Measurements from ENCODE around the gene RAD18.

The RAD18 gene

DNA sequence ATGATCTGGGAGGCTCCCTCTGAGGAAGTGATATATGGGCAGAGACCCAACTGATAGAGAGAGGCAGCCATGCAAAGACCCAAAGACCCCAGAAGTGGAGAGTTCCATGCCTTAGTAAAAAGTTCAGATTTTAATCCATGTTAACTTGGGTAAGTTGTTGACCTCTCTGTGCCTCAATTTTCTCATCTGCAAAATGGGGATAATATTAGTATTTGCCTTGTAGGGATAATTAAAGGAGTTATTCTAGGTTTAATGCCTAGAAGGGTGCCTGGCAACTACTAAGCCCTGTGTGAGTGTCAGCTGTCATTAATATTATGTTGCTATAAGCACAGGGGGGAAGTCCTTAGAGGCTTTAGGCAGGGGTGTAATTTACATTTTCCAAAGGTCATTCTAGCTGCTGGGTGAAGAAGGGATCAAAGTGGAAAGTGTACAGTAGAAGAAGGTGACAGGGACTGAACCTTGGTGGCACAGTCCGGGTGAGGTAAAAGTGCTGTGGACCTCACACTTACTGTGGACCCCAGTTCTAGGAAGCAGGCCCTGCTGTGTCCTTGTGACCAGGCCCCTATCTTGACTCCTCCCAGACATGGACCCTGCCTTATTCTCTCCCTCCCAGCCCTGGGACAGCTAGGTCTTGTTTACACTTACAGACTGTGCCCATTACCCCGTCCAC, 3.0 kb upstream of the RAD18 start:
- DNase-seq (ENCODE audit: low read depth in 2 of 3, low spot score in 1 of 3) = no peak

DNA sequence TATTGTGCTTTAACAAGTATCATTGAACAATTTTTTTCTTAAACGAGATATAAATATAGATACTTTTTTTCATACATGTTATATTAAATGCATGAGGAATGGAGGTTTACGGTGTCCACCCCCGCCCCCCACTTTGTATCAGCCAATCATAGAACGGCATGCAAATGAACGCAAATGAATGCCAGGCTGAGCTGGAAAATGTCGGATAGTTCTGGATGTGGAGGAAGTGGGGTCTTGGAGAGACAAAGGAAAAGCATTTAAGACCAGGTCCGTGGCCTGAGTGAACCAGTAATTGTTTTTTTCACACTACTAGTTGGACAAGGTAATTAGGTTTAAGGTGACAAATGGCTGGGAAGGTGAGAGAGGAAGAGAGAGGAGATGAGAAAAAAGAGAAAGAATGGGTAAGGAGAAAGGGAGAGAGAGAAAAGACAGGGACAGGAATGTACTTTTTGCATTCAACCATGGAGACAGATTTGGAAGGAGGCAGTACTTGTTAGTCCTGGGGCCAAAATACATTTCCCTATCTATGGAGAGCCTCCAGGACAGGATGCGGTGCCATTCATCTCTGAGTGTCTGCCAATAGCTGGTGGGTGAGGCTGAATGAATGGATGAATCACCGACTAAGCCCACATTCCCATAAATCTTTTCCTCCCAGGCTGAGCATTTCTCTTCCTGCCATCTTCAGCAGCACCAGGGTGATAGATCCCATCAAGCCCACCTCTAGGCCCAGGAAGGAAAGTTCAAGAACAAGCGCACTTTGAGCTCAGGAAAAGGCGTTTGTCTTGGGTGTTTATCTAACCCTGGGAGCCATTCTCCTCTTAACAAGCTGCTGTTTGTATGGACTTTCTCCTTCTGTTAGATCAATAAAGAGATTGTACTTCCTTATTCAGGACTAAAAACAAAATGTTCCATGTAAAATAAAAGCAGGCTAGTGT, 1.4 kb upstream of the RAD18 start:
- no peak for DNase-seq (ENCODE audit: low read depth in 2 of 3, low spot score in 1 of 3)

DNA sequence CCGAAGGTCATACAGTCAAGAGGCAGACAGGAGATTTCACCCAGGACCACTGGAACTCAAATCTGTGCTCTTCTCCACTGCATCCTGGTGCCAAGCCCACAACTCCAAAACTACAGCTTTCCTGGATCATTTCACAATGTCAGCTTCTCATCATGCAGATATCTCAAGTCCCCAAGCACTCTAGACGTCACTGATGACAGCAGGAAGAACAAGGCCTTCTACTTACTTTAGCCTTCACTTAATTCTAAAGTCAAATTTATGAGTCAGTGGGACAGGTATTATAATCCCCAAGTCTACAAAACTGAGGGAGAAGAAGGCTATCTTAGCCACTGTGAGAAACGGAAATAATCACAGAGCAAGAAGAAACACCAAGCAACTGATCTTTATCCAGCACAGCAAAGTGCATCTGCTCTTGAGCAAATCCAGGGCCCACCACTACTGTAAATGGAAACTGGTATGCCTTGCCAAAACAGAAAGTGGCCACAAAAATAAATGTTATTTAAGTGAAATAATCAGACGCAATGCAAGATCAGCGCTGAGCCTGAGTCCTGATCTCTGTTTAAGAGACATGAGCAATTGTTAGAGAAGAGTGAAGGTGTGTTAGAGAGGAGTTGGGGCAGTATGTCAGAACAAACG, 928 bp downstream of the RAD18 start:
- no peak for DNase-seq (ENCODE audit: low read depth in 2 of 3, low spot score in 1 of 3)

DNA sequence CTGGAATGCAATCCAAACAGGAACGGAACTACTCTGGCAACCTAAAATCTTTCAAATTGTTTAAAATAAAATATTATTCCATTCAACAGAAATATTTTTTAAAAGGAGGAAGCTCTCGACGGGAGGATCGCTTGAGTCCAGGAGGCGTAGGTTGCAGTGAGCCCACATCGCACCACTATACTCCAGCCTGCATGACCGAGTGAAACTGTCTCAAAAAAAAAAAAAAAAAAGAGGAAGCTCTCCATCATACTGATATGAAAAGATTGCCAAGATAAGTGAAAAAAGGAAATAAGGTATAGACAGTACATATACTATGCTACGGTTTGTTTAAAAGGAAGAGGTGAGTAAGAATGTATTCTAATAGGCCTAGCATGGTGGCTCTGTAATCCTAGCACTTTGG, 3.6 kb downstream of the RAD18 start:
- no peak for DNase-seq (ENCODE audit: low read depth in 2 of 3, low spot score in 1 of 3)

DNA sequence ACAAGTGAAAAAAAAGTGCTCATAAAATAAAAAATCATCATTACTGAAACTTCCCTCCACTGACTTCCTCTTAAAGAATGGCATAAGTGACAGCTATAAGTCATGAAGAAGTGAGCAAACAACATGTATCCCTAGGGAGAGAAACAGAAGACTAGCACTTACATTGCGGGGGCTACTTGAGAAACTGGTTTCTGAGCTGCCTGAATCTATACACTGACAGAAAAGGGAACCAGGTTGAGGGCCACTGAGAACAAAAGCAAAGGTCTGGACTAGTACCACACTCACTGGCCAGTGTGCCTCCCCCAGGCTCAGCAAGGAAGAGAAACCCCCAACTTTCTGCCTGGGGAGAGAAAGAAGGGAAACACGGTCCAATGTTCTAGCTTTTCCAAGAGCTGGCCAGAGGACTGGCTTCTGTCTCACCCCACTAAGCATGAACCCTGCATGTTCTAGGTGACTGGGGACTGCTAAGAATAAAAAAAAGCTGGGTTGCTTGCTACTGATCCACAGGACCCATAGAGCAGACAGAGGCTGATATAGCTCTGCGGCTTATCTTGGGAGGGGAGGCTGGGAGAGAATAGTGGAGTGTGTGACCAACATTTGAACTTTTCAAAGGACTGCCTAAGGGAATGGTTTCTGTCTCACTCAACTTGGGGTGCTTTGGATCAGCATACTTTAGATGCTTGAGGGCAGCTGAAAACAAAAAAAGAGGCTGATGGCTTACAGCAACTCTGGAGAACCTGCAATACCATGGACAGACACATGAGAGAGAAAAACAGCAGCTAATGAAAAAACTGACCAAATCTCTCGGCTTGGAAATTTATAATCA, 8.1 kb downstream of the RAD18 start:
- DNase-seq (ENCODE audit: low read depth in 2 of 3, low spot score in 1 of 3) = no peak

DNA sequence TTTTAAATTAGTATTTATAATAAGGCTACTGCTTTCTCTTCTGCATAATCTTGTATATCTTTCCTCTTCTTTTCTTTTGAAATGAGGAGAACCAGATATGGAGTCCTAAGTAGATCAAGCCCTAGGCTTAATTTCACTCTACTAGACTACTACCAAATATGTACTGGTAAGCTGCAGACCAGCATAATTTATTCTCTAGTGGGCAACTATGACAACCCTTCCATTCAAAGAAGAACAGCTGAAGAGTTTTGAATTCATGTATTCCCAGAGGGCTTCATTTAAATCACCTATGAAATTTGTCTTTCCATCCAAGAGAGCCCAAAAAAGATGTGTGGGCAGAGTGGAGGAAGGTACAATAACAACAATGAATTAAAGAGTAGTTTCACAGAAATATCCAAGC, 10.0 kb downstream of the RAD18 start:
- no peak for DNase-seq (ENCODE audit: low read depth in 2 of 3, low spot score in 1 of 3)

DNA sequence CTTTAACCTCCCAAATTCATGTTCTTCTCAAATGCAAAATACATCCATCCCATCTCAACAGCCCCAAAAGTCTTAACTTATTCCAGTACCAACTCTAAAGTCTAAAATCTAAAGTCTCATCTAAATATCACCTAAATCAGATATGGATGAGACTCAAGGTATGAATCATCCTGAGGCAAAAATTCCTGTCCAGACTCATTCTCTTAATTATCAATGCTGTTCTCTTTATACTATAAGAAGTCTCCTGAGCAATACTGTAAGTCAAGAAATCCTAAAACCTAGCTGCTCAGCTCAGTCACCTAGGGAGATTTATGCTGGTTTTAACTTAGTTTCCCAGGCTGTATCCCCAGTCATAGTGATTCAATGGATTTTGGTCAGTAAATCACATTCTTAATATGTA, 11.1 kb downstream of the RAD18 start:
- DNase-seq (ENCODE audit: low read depth in 2 of 3, low spot score in 1 of 3) = no peak

DNA sequence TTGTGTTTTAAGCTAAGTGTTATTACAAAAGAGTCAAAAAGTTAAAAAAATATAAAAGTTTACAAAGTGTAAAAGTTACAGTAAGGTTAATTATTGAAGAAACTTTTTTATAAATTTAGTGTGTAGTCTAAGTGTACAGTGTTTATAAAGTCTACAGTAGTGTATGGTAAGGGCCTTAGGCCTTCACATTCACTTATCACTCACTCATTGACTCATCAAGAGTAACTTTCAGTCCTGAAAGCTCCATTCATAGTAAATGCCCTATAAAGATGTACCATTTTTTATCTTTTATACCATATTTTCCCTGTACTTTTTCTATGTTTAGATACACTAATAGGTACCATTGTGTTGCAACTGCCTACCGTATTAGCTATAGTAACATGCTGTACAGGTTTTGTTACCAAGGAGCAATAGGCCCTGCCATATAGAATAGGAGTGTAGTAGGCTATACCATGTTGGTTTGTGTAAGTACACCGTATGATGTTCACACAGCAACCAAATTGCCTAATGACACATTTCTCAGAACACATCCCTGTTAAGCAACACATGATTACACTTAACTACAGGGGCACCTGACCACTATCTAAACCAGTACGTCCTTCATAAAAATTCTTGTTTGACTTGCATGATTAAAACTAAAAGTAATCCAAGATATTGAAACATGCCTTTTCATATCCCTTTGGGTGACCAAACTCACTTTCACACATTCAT, 17.2 kb downstream of the RAD18 start:
- no peak for DNase-seq (ENCODE audit: low read depth in 2 of 3, low spot score in 1 of 3)

DNA sequence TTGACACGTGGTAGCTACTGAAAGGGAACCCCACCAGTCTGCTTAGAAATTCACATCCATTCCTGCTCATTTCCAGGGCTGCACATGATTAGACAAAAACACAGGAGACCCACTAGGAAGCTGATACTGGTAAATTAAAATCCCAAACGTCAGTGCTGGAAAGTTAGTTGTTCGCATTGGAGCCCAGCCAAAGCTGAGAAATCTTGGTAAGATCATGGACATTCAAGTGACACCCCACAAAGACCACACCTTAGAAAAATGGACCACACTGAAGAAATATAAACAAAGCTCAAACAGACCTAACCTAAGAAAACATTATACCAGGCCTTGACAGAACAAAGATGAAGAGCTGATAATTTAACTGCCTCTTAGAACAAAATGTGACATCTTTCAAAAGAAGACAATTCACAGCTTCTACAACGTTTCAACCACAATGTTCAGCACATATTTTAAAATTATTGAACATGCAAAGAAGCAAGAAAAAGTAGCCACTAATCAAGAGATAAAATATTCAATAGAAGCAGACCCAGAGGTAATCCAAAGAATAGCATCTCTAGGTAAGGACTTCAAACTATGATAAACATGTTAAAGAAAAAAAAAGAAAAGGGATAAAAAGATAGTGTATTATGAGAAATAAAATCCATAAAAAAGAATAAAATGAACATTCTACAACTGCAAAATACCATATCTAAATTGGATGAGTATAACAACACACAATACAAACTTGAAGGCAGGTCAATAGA, 20.4 kb downstream of the RAD18 start:
- no peak for DNase-seq (ENCODE audit: low read depth in 2 of 3, low spot score in 1 of 3)

DNA sequence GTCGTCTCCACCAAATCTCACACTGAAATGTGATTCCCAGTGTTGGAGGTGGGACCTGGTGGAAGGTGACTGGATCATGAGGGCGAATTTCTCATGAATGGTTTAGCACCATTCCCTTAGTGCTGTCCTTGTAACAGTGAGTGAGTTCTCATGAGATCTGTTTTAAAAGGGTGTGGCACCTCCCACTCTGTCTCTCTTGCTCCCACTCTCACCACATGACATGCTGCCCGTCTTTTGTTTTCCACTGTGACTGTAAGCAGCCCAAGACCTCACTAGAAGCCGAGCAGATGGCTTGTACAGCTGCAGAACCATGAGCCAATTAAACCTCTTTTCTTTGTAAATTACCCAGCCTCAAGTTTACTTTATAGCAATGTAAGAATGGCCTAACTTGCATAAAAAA, 21.2 kb downstream of the RAD18 start:
- DNase-seq (ENCODE audit: low read depth in 2 of 3, low spot score in 1 of 3) = no peak

DNA sequence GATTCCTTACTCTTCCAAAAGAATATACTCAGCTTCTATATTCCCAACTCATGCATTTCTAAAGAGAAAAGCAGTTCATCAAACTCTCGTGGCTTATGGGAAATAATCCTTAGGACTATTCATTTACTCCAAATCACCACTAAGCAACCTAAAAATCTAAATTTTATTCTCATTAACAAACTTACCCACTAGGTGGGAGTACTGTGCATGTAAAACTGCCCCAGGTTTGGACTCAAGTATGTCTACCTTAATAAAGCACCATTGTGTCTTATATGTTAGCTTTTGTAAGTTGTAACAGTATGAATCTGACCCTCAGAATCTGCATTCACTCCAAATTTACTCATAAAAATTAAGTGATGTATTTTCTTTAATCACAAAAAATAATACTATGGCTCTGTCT, 25.3 kb downstream of the RAD18 start:
- DNase-seq (ENCODE audit: low read depth in 2 of 3, low spot score in 1 of 3) = no peak

DNA sequence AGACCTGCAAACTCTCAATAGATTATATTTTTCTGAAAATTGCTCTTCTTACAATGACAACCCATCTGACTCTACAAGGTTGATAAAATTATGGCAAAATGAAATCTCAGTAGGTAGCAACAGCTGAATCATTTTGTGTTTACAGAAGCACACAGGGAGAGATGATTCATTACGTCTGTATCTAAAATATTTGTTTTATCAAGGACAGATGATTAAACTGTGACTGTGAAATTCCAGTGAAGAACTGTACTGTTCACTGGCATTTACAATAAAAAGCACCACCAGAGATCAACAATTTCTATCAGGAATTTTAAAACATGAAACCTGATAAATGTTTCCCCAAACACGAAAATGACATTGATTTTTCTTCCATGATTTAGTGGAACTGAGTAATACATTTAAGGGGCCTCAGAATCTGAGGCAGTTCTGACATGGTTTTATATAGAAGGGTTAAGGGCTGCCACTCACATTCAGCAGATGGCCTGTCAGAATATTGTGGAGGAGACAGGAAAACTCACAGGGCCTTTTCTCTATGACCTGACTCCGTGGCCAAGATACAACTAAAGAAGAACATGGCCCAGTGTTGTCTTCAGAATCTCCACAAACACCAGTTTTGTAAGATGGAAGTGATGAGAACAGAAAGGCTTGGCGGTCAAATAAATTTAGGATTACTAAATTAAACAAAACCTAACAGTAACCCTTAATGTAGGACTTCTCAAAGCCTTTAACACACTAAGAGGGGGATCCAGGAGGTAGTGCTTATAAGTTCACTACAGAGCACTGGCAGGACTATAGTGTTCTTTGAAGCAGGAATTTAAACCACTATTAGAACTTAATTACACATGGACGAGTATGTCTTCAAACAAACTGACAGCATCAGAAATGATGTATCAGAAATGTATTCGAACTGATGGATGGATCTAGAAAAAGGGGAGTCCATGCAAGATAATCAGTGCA, 25.9 kb downstream of the RAD18 start:
- DNase-seq (ENCODE audit: low read depth in 2 of 3, low spot score in 1 of 3) = no peak

DNA sequence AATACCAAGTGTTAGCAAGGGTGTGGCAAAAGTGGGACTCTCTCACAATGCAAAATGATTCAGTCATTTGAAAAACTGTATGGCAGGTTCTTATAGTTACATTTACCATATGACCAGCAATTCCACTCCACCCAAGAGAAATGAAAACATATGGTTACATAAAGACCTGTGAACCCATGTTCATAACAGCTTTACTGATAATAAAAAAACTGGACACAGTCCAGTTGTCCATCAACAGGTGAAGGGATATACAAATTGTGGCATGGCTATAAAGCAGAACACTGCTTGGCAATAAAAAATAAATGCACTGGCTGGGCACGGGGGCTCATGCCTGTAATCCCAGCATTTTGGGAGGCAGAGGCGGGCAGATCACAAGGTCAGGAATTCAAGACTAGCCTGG, 30.8 kb downstream of the RAD18 start:
- no peak for DNase-seq (ENCODE audit: low read depth in 2 of 3, low spot score in 1 of 3)

DNA sequence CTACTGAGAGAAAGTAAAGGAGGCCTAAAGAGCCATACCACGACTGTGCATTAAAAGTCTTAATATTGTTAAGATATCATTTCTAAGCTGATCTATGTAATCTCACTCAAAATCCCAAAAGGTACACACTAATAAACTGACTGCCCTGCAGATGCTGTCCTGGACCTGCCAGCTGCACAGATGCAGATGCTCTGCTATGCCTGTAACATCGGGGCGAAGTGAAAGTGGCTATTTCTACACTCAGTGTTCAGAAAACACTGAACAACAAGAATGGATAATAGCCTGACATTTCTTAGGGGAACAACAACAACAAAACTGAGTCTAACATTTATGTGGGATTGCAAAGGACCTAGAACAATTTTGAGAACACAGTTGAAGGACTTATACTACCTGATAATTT, 31.9 kb downstream of the RAD18 start:
- DNase-seq (ENCODE audit: low read depth in 2 of 3, low spot score in 1 of 3) = no peak

DNA sequence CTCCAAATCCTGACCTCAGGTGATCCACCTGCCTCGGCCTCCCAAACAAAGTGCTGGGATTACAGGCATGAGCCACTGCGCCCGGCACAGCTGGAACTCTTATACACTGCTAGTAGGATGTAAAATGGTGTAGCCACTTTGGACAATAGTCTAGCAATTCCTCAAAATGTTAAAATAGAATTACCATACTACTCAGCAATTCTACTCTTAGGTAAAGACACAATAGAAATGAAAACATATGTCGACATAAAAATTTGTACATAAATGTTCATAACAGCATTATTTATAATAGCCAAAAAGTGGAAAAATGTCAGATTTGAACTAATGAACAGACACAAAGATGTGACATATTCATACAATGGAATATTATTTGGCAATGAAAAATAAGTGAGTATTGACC, 33.4 kb downstream of the RAD18 start:
- DNase-seq (ENCODE audit: low read depth in 2 of 3, low spot score in 1 of 3) = no peak

DNA sequence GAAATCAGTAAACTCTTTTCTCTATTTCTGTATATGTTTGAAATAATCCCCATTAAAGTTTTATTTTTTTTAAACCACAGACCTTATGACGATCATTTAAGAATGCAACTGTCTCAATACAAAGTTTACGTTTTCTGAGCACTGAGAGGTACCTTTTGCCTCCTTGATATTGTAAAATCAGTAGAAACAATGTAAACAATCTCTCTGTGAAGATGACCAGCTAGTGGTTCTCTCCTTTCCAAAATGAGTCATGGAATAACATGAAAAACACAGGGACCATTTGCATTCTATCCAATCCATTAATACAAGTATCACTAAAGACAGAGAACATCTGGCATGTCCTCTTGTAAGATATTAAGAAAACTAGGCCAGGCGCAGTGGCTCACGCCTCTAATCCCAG, 48.8 kb downstream of the RAD18 start:
- no peak for DNase-seq (ENCODE audit: low read depth in 2 of 3, low spot score in 1 of 3)

DNA sequence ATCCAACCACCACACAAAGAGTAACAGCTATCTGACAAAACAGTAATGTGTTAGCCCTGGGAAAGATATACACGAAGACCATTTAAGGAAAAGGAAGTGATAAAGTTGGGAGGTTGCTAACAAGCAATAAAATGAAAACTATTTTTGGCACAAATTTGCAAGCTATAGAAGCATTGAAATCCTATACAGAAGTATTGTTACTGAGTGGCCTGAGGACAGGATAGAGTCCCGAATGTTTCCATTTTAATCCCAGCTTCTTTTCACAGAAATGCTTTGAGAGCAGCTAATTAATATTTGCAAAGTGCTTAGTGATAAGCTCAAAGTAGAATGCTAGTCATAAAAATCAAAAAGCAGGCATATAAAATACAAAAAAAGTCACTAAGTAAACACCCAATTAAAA, 51.5 kb downstream of the RAD18 start:
- no peak for DNase-seq (ENCODE audit: low read depth in 2 of 3, low spot score in 1 of 3)

DNA sequence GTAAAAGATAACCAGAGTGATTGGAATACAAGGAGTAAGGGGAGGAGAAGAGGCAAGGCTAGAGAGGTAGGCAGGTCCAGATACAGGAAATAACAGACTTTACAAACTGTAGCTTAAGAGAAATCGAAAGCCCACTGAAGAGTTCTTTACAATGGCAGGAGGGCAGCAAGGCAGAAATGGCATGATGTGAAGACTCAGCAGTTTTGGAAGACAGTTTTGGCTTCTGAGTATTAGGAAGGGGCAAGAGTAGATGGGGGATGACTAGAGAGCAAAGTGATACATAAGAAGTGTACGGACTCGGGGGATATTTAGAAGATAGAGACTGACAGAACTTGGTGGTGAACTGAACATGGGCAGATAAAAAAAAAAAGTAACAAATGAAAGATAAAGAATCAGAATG, 54.1 kb downstream of the RAD18 start:
- no peak for DNase-seq (ENCODE audit: low read depth in 2 of 3, low spot score in 1 of 3)

DNA sequence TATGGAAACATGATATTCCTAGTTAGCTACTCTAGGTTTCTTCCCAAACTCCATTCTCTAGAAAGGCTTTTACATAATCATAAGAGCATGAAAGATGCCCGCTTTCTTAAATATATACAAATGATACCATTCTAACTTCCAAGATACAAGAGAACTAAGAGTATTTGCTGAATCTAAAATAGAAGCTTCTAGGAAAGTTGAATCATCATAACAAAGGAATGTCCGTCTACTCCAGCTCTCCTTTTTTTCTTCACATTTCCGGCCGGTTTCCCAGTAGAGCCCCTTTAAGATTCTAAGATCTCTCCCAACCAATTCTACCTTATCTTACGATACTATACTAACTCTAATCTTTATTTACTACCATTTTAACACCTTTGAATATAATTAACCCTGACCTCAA, 60.1 kb downstream of the RAD18 start:
- DNase-seq (ENCODE audit: low read depth in 2 of 3, low spot score in 1 of 3) = no peak
